ENCODE measurements around the gene AFG3L2. TPM values are rescaled to one million over a fixed set of nuclear protein-coding genes. Genes with fewer than 3 reads are reported as not detected.

AFG3L2 gene
- total and polyA plus RNA-seq, 4 donors = 22.5 to 55.4 (median 27.6) TPM

GRCh38 chr18:12283256-12283655, 93.8 kb downstream of the AFG3L2 start:
- H3K27me3 ChIP-seq (ENCODE audit: control insufficient read depth in 4 of 4, insufficient read depth in 4 of 4, low read length in 3 of 4) = peaks cover 0 to 3% (median 1%) of the 10 kb centered on the region in 4 donors
- H3K9me3 ChIP-seq (ENCODE audit: control insufficient read depth in 4 of 4, low read length in 3 of 4) = no peaks in the 10 kb centered on the region
- H3K27ac ChIP-seq (ENCODE audit: low read depth in 1 of 2, low read length in 2 of 2) = no peak overlapping the region
- H3K4me3 ChIP-seq (ENCODE audit: low read depth in 1 of 3, low read length in 3 of 3) = no peak overlapping the region
- no peak overlapping the region for H3K9ac ChIP-seq (ENCODE audit: low read depth in 1 of 2, low read length in 2 of 2)
- 60% methylated on average over 6 of the region's 6 CpGs for WGBS
- no peak for TF ChIP-seq ATF3 (IDR thresholded peaks at IDR 0.05)
- DNase-seq (ENCODE audit: low spot score) = no peak
- H3K4me1 ChIP-seq (ENCODE audit: control insufficient read depth in 4 of 4, insufficient read depth in 4 of 4, low read length in 3 of 4) = peaks cover 0 to 7% (median 6%) of the 10 kb centered on the region in 4 donors
- no peaks in the 10 kb centered on the region for H3K36me3 ChIP-seq (ENCODE audit: control insufficient read depth in 4 of 4, insufficient read depth in 3 of 4, low read depth in 1 of 4, low read length in 3 of 4)

GRCh38 chr18:12282442-12283039, 94.5 kb downstream of the AFG3L2 start:
- no peak for DNase-seq (ENCODE audit: low spot score)
- Histone ChIP-seq H3K4me1 (ENCODE audit: control insufficient read depth in 4 of 4, insufficient read depth in 4 of 4, low read length in 3 of 4) (no peaks in the 10 kb centered on the region), H3K27me3 (ENCODE audit: control insufficient read depth in 4 of 4, insufficient read depth in 4 of 4, low read length in 3 of 4) (peaks cover 0 to 3% (median 1%) of the 10 kb centered on the region in 4 donors), H3K4me3 (ENCODE audit: low read depth in 1 of 3, low read length in 3 of 3) (no peak overlapping the region), H3K9me3 (ENCODE audit: control insufficient read depth in 4 of 4, low read length in 3 of 4) (no peaks in the 10 kb centered on the region), H3K9ac (ENCODE audit: low read depth in 1 of 2, low read length in 2 of 2) (no peak overlapping the region), H3K36me3 (ENCODE audit: control insufficient read depth in 4 of 4, insufficient read depth in 3 of 4, low read depth in 1 of 4, low read length in 3 of 4) (no peaks in the 10 kb centered on the region), H3K27ac (ENCODE audit: low read depth in 1 of 2, low read length in 2 of 2) (no peak overlapping the region)
- WGBS = 80% methylated on average over 9 of the region's 9 CpGs
- TF ChIP-seq ATF3 (IDR thresholded peaks at IDR 0.05) (no peak), GABPA (IDR thresholded peaks at IDR 0.05 in 1 of 2, conservative IDR thresholded peaks at IDR 0.05 in 1 of 2) (no peak), RAD21 (IDR thresholded peaks at IDR 0.05) (no peak), NR2F2 (IDR thresholded peaks at IDR 0.05) (no peak), HNF4A (conservative IDR thresholded peaks at IDR 0.05) (no peak), MAX (IDR thresholded peaks at IDR 0.05) (no peak), CTCF (IDR thresholded peaks at IDR 0.05; ENCODE audit: low read depth, low read length, missing input control) (no peak), ZBTB33 (IDR thresholded peaks at IDR 0.05) (no peak), SP1 (IDR thresholded peaks at IDR 0.05) (no peak), JUND (IDR thresholded peaks at IDR 0.05) (no peak), RXRA (IDR thresholded peaks at IDR 0.05) (no peak), TAF1 (conservative IDR thresholded peaks at IDR 0.05) (no peak), FOXA2 (IDR thresholded peaks at IDR 0.05) (no peak), FOXA1 (IDR thresholded peaks at IDR 0.05) (no peak), HNF4G (IDR thresholded peaks at IDR 0.05) (no peak), REST (IDR thresholded peaks at IDR 0.05) (no peak), YY1 (IDR thresholded peaks at IDR 0.05) (no peak), EGR1 (IDR thresholded peaks at IDR 0.05; ENCODE audit: low read depth in 2 of 2) (no peak)
